Measurements from ENCODE around the gene CHADL.
"Not testable (repeated sequence)": the region's sequence is repeated elsewhere in the genome, so short reads cannot be mapped to it uniquely, and the experiment has no call there.

CHADL gene

DNA sequence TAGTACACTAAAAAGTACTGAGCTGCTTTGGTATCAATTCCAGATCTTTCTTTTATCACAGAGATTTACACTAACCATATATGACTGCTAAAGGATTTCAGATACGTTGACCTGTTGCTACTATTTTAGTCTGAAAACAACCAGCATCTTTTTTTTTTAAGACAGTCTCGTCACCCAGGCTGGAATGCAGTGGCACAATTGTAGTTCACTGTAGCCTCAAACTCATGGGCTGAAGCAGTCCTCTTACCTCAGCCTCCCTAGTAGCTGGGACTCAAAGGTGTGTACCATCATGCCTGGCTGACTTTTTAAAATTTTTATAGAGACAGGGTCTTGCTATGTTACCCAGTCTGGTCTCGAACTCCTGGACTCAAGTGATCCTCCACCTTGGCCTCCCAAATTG is 59.8 kb downstream of the CHADL start:
- no peaks in the 10 kb centered on the region for H3K9me3 ChIP-seq
- intact Hi-C loops (cut with DNase I; ENCODE audit: low total_unique reads): no loop called here
- DNase-seq: no peak
- peaks cover 24 to 44% (median 42%) of the 10 kb centered on the region in 3 donors for H3K36me3 ChIP-seq
- H3K27me3 ChIP-seq: no peaks in the 10 kb centered on the region
- TF ChIP-seq, protein P1, sequence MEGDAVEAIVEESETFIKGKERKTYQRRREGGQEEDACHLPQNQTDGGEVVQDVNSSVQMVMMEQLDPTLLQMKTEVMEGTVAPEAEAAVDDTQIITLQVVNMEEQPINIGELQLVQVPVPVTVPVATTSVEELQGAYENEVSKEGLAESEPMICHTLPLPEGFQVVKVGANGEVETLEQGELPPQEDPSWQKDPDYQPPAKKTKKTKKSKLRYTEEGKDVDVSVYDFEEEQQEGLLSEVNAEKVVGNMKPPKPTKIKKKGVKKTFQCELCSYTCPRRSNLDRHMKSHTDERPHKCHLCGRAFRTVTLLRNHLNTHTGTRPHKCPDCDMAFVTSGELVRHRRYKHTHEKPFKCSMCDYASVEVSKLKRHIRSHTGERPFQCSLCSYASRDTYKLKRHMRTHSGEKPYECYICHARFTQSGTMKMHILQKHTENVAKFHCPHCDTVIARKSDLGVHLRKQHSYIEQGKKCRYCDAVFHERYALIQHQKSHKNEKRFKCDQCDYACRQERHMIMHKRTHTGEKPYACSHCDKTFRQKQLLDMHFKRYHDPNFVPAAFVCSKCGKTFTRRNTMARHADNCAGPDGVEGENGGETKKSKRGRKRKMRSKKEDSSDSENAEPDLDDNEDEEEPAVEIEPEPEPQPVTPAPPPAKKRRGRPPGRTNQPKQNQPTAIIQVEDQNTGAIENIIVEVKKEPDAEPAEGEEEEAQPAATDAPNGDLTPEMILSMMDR (IDR thresholded peaks at IDR 0.05): no peak
- H3K4me3 ChIP-seq: no peak overlapping the region
- H3K27ac ChIP-seq: no peak overlapping the region
- H3K4me1 ChIP-seq: no peaks in the 10 kb centered on the region

DNA sequence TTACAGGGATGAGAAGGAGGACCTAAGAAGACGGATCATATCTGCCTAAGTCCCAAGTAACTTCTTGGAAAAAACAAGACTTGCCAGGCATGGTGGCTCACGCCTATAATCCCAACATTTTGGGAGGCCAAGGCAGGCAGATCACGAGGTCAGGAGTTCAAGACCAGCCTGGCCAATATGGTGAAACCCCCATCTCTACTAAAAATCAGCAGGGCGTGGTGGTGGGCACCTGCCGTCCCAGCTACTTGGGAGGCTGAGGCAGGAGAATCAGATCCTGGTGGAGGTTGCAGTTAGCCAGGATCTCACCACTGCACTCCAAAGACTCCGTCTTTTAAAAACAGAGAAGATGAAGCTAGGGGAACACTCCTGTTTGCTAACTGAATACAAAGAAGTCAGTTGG is 60.4 kb downstream of the CHADL start:
- DNase-seq; H3K4me3 ChIP-seq; intact Hi-C loops (cut with DNase I; ENCODE audit: low total_unique reads); H3K27ac ChIP-seq; H3K9me3 ChIP-seq; H3K27me3 ChIP-seq; H3K4me1 ChIP-seq: not testable (repeated sequence)
- peaks cover 30 to 49% (median 48%) of the 10 kb centered on the region in 3 donors for H3K36me3 ChIP-seq

All from tibial artery (tissue), 4 donors.